T follicular helper cell (primary cell): ENCODE data around the gene AMOT.

Source experiments
- DNase-seq: peaks from one replicate; pipeline ENCODE4 v3.0.0-alpha.2; 2020; ENCODE audit warnings: low read depth

AMOT gene

GRCh38 chrX:112738347-112739033 is 102.1 kb downstream of the AMOT start:
- DNase-seq: no peak

GRCh38 chrX:112736310-112736709 is 104.3 kb downstream of the AMOT start:
- DNase-seq: no peak

GRCh38 chrX:112735147-112735546 is 105.5 kb downstream of the AMOT start:
- DNase-seq: no peak

- DNase-seq: no peak
These were observed 106.3 kb downstream of the AMOT start for GRCh38 chrX:112734290-112734689.

- no peak for DNase-seq
These were observed 108.8 kb downstream of the AMOT start for GRCh38 chrX:112731793-112732192.
